ENCODE measurements around the gene PROSER1. TPM values are rescaled to one million over a fixed set of nuclear protein-coding genes. Genes with fewer than 3 reads are reported as not detected.
"Not testable (repeated sequence)": the region's sequence is repeated elsewhere in the genome, so short reads cannot be mapped to it uniquely, and the experiment has no call there.

The PROSER1 gene
- total RNA-seq, 1 donor from 2014 or later: 40.9 TPM

DNA sequence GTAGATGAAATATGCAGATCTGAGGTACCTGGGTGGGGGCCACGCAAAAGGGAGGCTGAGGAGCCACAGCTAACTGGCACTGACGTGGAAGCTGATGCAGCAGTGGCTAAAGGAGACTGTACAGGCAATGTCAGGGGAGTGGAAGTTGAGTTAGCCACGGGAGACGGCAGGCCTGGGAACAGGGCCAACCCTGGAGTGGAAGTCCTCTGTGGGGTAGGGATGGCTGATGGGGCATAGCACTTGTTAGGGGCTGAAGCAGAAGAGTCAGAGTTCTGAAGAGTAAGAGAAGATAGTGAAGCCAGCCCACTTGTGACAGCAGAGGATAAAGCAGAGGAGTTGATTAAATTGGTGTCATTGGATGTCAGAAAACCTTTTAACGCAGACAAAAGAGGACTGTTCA, 24.4 kb downstream of the PROSER1 start:
- no peak overlapping the region for H3K27ac Mint-ChIP-seq
- TF ChIP-seq, protein P1, sequence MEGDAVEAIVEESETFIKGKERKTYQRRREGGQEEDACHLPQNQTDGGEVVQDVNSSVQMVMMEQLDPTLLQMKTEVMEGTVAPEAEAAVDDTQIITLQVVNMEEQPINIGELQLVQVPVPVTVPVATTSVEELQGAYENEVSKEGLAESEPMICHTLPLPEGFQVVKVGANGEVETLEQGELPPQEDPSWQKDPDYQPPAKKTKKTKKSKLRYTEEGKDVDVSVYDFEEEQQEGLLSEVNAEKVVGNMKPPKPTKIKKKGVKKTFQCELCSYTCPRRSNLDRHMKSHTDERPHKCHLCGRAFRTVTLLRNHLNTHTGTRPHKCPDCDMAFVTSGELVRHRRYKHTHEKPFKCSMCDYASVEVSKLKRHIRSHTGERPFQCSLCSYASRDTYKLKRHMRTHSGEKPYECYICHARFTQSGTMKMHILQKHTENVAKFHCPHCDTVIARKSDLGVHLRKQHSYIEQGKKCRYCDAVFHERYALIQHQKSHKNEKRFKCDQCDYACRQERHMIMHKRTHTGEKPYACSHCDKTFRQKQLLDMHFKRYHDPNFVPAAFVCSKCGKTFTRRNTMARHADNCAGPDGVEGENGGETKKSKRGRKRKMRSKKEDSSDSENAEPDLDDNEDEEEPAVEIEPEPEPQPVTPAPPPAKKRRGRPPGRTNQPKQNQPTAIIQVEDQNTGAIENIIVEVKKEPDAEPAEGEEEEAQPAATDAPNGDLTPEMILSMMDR (conservative IDR thresholded peaks at IDR 0.05): no peak
- no peaks in the 10 kb centered on the region for H3K27me3 Mint-ChIP-seq
- no peaks in the 10 kb centered on the region for H3K9me3 Mint-ChIP-seq
- no peaks in the 10 kb centered on the region for H3K4me1 Mint-ChIP-seq (ENCODE audit: unreplicated experiment)
- no peak overlapping the region for H3K4me3 Mint-ChIP-seq
- peaks cover 40% of the 10 kb centered on the region for H3K36me3 Mint-ChIP-seq
- DNase-seq (ENCODE audit: extremely low spot score, unreplicated experiment): no peak

DNA sequence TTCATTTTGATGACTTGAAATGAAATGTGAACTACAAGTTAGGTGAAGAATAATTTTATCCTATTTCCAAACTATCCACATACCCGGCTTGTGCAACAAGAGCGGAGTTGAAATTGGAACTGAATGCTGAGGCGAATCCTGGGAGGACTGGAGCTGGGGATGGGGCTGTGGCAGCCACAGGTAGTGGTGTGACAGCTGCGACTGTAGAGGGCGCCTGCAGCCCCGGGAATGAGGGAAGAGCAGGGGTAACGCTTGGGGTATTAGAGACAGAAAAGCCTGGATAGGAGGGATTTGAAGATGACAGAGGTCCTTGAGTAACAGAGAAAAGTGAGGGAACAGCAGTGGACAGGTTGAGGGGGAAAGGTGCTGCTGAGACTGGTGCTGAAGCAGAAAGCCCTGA, 25.3 kb downstream of the PROSER1 start:
- TF ChIP-seq, protein P1 (conservative IDR thresholded peaks at IDR 0.05): peak; percentile 33
- DNase-seq (ENCODE audit: extremely low spot score, unreplicated experiment): no peak
- Mint-ChIP-seq H3K27ac (no peak overlapping the region), H3K9me3 (no peaks in the 10 kb centered on the region), H3K27me3 (no peaks in the 10 kb centered on the region), H3K4me3 (no peak overlapping the region), H3K4me1 (ENCODE audit: unreplicated experiment) (no peaks in the 10 kb centered on the region), H3K36me3 (peaks cover 45% of the 10 kb centered on the region)

DNA sequence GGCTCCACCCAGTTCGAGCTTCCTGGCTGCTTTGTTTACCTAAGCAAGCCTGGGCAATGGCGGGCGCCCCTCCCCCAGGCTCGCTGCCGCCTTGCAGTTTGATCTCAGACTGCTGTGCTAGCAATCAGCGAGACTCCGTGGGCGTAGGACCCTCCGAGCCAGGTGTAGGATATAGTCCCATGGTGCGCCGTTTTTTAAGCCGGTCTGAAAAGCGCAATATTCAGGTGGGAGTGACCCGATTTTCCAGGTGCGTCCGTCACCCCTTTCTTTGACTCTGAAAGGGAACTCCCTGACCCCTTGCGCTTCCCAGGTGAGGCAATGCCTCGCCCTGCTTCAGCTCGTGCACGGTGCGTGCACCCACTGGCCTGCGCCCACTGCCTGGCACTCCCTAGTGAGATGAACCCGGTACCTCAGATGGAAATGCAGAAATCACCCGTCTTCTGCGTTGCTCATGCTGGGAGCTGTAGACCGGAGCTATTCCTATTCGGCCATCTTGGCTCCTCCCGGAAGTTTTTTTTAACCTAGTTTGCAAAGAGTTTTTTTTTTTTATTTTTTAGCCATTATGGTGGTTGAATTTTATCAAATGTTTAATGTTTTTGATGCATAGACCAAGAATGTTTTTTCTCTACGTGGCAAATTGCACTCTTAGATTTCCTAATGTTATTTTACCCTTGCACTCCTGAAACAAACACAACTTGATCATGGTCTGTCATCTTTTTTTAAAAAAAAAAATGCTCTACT, 31.3 kb downstream of the PROSER1 start:
- H3K9me3 Mint-ChIP-seq; DNase-seq (ENCODE audit: extremely low spot score, unreplicated experiment); H3K27ac Mint-ChIP-seq; H3K27me3 Mint-ChIP-seq; H3K4me1 Mint-ChIP-seq (ENCODE audit: unreplicated experiment): not testable (repeated sequence)
- peaks cover 17% of the 10 kb centered on the region for H3K36me3 Mint-ChIP-seq
- peak overlapping the region; percentile 62 for H3K4me3 Mint-ChIP-seq

DNA sequence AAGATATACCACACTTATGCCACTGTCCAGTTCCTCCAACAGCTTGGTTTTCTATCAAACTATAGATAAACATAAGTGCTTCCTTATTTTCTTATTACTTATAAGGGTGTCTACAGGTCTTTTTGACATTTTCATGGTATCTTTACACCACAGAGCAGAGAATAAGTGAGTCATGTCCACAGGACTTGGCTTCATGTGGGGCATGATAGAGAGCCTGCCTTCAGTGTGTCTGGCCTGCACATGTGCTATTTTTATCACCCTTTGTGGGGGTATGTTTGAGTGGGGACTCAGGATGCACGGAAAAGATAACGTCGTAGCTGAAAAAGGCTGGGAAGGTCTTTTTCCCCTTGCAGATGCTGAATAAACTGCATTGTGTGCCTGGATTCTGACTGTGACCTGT, 39.1 kb downstream of the PROSER1 start:
- DNase-seq (ENCODE audit: extremely low spot score, unreplicated experiment): no peak
- peaks cover 3% of the 10 kb centered on the region for H3K4me1 Mint-ChIP-seq (ENCODE audit: unreplicated experiment)
- H3K27ac Mint-ChIP-seq: no peak overlapping the region
- no peak overlapping the region for H3K4me3 Mint-ChIP-seq
- no peaks in the 10 kb centered on the region for H3K9me3 Mint-ChIP-seq
- no peaks in the 10 kb centered on the region for H3K36me3 Mint-ChIP-seq
- TF ChIP-seq, protein P1 (conservative IDR thresholded peaks at IDR 0.05): no peak
- no peaks in the 10 kb centered on the region for H3K27me3 Mint-ChIP-seq

DNA sequence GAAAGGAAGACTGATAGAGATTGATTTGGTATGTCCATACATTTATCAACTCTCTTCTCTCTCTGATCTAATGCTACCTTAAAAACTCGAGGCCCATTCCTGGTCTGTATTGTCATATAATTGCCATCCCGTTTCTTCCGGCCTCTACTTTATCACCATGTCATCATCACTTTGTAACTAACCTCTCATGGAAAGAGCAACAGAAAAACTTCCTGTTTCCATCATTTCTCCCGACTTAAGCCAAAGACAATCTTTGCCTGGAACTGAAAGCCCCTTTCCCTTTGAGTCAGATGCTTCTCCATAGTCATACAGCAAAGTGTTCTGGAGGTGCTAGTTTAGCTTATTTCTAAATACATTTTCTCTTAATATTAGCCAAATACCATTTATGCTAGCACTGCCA, 44.5 kb downstream of the PROSER1 start:
- no peaks in the 10 kb centered on the region for H3K36me3 Mint-ChIP-seq
- H3K4me3 Mint-ChIP-seq: no peak overlapping the region
- no peak for DNase-seq (ENCODE audit: extremely low spot score, unreplicated experiment)
- no peaks in the 10 kb centered on the region for H3K9me3 Mint-ChIP-seq
- H3K27ac Mint-ChIP-seq: no peak overlapping the region
- H3K27me3 Mint-ChIP-seq: no peaks in the 10 kb centered on the region
- H3K4me1 Mint-ChIP-seq (ENCODE audit: unreplicated experiment): peaks cover 14% of the 10 kb centered on the region
- TF ChIP-seq, protein P1 (conservative IDR thresholded peaks at IDR 0.05): no peak

DNA sequence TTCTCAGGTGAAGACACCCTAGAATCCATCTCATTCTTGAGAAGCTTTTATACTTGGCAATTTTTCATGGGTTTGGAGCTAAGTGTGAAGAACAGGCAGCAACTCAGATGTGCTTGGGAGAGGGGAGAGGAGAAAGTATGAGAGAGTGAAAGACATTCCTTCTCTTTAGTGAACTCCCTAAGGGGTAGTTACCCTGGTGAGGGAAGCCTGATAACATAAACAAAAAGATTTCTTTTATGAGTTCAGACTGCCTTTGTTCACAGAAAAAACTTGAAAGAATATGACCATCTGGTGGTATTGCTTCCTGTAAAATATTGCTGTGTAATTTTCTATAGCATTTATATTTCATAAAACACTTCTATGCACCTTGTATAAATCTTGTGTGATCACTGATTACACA, 47.2 kb downstream of the PROSER1 start, which contains the start of gene STOML3:
STOML3 (minus strand) TSS at position 139 of the 400 bp plus-strand sequence; CDS start at position 29, 110 bp downstream.
- no peaks in the 10 kb centered on the region for H3K9me3 Mint-ChIP-seq
- H3K4me1 Mint-ChIP-seq (ENCODE audit: unreplicated experiment): peaks cover 14% of the 10 kb centered on the region
- no peaks in the 10 kb centered on the region for H3K27me3 Mint-ChIP-seq
- DNase-seq (ENCODE audit: extremely low spot score, unreplicated experiment): no peak
- TF ChIP-seq, protein P1 (conservative IDR thresholded peaks at IDR 0.05): no peak
- H3K36me3 Mint-ChIP-seq: no peaks in the 10 kb centered on the region
- no peak within 1 kb of the TSS for H3K4me3 Mint-ChIP-seq
- H3K27ac Mint-ChIP-seq: no peak within 1 kb of the TSS

Measured in type B pancreatic cell (in vitro differentiated cells).